Caco-2 (cell line): Measurements from ENCODE around the gene RASL12. TPM values are rescaled to one million over a fixed set of nuclear protein-coding genes. Genes with fewer than 3 reads are reported as not detected.

Source experiments
- BruUV-seq: library from RNA; stranded (reverse); fragments of 400-500 nt; replicated peaks from 2 replicates; lab custom pipeline; 2021; lab: Mats Ljungman, UMichigan
- CTCF ChIA-PET: fragments of 300-600 bp; sonication (Branson Sonifier 250); formaldehyde crosslinking; loops from one replicate; lab custom pipeline; 2022; ENCODE audit warnings: antibody characterized with exemption; lab: Charles Lee
- POLR2A ChIA-PET: fragments of 300-600 bp; sonication (Branson Sonifier 250); formaldehyde crosslinking; loops from one replicate; lab custom pipeline; 2022; ENCODE audit warnings: antibody characterized with exemption; lab: Charles Lee
- DNase-seq, 2 experiments: peaks; one replicate each; pipeline versions ENCODE4 v3.0.0 to v3.0.0-alpha.2; 2020 to 2022
- H3K27me3 ChIP-seq: replicated peaks from 2 replicates; pipeline ENCODE4 v1.6.0; 2011; ENCODE audit warnings: low read length; ENCODE audit not compliant: control insufficient read depth, insufficient read depth
- H3K36me3 ChIP-seq: 2 replicates; pipeline ENCODE4 v1.5.1; 2011; ENCODE audit warnings: low read length; ENCODE audit not compliant: control insufficient read depth, insufficient read depth
- H3K4me1 ChIP-seq: fragments of 250-450 bp; sonication (Bioruptor Pico); 2 replicates; pipeline ENCODE4 v1.5.1; 2020; ENCODE audit warnings: mild to moderate bottlenecking
- H3K4me3 ChIP-seq: 2 replicates; pipeline ENCODE4 v1.5.1; 2011; ENCODE audit warnings: low read depth, mild to moderate bottlenecking, control low read depth, low read length
- H3K9me3 ChIP-seq: fragments of 250-450 bp; sonication (Bioruptor Pico); 2 replicates; pipeline ENCODE4 v1.5.1; 2020; ENCODE audit warnings: mild to moderate bottlenecking, moderate library complexity
- H3K27ac Mint-ChIP-seq: one replicate; pipeline ENCODE4 v1.8.0; 2022; ENCODE audit warnings: mixed read lengths; ENCODE audit not compliant: unreplicated experiment
- H3K27me3 Mint-ChIP-seq: one replicate; pipeline ENCODE4 v1.8.0; 2022; ENCODE audit warnings: mixed read lengths; ENCODE audit not compliant: insufficient read depth, unreplicated experiment
- H3K36me3 Mint-ChIP-seq: one replicate; pipeline ENCODE4 v1.8.0; 2022; ENCODE audit warnings: mild to moderate bottlenecking, mixed read lengths; ENCODE audit not compliant: insufficient read depth, unreplicated experiment
- H3K4me1 Mint-ChIP-seq: one replicate; pipeline ENCODE4 v1.8.0; 2022; ENCODE audit warnings: low read depth, mixed read lengths; ENCODE audit not compliant: unreplicated experiment
- H3K4me3 Mint-ChIP-seq: one replicate; pipeline ENCODE4 v1.8.0; 2022; ENCODE audit warnings: mild to moderate bottlenecking, moderate library complexity, mixed read lengths; ENCODE audit not compliant: unreplicated experiment
- H3K9me3 Mint-ChIP-seq: one replicate; pipeline ENCODE4 v1.8.0; 2022; ENCODE audit warnings: mixed read lengths; ENCODE audit not compliant: unreplicated experiment
- intact Hi-C: fragments of 100-400 bp; cut with micrococcal nuclease; formaldehyde crosslinking; loops from one replicate; pipeline ENCODE4 v1.10.0; 2022; ENCODE audit not compliant: unreplicated experiment
- total RNA-seq: library from RNA; stranded (reverse); gene quantifications from 2 replicates; pipeline ENCODE4 v1.2.3, GENCODE V29; 2022
- TF ChIP-seq, protein P1 (sequence below), 2 experiments: fragments of 200-600 bp in 1 of 2; IDR thresholded peaks; 1 replicate in 1 of 2; 2 replicates in 1 of 2; pipeline versions ENCODE4 v1.5.1 to v1.8.0; 2011 to 2022; ENCODE audit warnings: antibody characterized with exemption in 1 of 2, control low read depth in 1 of 2, inconsistent platforms in 1 of 2, low read depth in 1 of 2, low read length in 1 of 2, mild to moderate bottlenecking in 1 of 2, moderate library complexity in 1 of 2; ENCODE audit not compliant: insufficient read depth in 1 of 2, severe bottlenecking in 1 of 2, unreplicated experiment in 1 of 2

Gene RASL12
- total RNA-seq, 1 experiment from 2014 or later: 6.4 TPM

DNA sequence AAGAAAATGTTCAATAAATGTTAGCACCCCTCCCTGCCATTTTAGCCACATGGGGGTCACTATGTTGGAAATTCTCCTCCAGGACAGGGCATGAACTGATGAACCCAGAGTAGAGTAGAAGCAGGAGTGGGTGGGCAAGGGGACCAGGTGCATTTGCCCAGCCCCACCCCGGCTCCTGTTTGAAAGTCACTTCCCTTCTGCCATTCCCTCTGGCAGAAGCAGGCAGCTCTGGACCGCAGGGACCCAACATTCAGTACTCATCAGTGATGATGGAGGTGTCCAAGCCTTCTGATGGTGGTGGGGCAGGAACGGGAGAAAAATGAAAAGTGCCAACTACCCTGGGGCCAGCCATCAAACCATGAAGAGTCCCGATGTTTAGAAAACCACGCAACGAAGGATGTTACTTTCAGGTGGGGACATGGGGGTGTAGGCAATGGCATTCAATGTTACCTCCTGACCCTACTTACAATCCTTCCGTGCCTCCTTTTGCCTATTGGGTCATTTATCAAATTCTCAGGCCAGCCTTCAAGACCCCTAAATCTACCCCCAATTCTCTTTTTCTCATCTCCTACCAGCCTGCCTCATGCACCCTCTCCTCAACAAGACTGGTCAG lies 30.0 kb upstream of the RASL12 start:
- H3K9me3 ChIP-seq: no peaks in the 10 kb centered on the region
- Mint-ChIP-seq H3K27me3 (no peaks in the 10 kb centered on the region), H3K36me3 (peaks cover 14% of the 10 kb centered on the region), H3K27ac (no peak overlapping the region), H3K4me3 (no peak overlapping the region), H3K4me1 (peaks cover 13% of the 10 kb centered on the region), H3K9me3 (no peaks in the 10 kb centered on the region)
- intact Hi-C loops: no loop called here
- BruUV-seq: no TSS peak
- ChIA-PET CTCF (no interaction called here), POLR2A (no interaction called here)
- H3K4me3 ChIP-seq: no peak overlapping the region
- DNase-seq: no peak
- H3K27me3 ChIP-seq: no peaks in the 10 kb centered on the region
- H3K4me1 ChIP-seq: peaks cover 18% of the 10 kb centered on the region
- TF ChIP-seq, protein P1, sequence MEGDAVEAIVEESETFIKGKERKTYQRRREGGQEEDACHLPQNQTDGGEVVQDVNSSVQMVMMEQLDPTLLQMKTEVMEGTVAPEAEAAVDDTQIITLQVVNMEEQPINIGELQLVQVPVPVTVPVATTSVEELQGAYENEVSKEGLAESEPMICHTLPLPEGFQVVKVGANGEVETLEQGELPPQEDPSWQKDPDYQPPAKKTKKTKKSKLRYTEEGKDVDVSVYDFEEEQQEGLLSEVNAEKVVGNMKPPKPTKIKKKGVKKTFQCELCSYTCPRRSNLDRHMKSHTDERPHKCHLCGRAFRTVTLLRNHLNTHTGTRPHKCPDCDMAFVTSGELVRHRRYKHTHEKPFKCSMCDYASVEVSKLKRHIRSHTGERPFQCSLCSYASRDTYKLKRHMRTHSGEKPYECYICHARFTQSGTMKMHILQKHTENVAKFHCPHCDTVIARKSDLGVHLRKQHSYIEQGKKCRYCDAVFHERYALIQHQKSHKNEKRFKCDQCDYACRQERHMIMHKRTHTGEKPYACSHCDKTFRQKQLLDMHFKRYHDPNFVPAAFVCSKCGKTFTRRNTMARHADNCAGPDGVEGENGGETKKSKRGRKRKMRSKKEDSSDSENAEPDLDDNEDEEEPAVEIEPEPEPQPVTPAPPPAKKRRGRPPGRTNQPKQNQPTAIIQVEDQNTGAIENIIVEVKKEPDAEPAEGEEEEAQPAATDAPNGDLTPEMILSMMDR (IDR thresholded peaks at IDR 0.05; ENCODE audit: insufficient read depth in 1 of 2, low read depth in 1 of 2, low read length in 1 of 2, severe bottlenecking in 1 of 2, unreplicated experiment in 1 of 2): no peak
- H3K36me3 ChIP-seq: no peaks in the 10 kb centered on the region; the same call in 1 of the 2 replicates

DNA sequence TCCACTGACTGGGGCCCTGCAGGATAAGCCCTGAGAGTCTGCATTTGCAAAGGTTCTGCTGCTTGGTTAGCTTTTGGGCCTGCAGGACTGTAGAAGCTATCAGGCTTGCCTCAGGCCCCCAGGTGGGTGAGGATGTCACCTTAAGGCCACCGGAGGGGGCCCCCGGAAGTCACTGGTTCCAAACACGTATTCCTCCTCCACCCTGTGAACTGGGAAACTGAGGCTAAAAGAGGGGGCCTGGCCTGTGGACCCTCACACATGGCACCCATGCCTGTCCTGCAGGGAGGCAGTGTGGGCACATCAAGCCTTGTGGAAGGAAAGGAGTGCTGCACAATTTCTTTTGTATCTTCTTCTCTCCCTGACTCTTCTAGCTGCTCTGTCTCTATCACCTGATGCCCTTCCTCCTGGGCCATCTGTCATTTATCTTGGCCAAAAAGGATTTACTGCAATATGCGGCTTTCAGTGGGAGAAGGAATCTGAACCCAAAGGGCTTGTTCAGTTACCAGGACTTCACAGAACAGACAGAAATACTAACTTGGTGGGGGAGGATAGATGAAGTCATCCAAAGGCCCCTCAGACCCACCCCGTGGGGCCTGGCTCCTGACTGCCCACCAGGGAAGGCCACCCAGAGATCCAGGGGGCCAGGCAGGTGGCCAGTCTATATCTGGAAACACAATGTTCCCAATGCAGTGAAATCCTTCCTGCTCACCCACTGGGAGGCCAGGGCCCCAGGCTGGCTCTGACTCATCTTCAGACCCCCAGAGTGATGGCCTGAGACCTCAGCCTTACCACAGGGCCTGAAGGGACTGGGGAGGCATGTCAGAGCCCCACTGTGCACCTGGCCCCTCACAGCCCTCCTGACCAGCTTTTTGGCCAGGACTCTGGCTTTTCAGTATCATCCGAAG lies 28.9 kb upstream of the RASL12 start:
- no peaks in the 10 kb centered on the region for H3K27me3 ChIP-seq
- H3K9me3 ChIP-seq: no peaks in the 10 kb centered on the region
- POLR2A ChIA-PET: interaction anchor here (0.8 kb wide), 1 partner anchor 42 kb away, joined by 3 read pairs; no protein-coding TSS in a partner anchor
- BruUV-seq: no TSS peak
- H3K36me3 ChIP-seq: no peaks in the 10 kb centered on the region; the same call in 1 of the 2 replicates
- CTCF ChIA-PET: interaction anchor here (0.5 to 1.8 kb wide), 2 partner anchors 10 to 30 kb away, joined by 3 to 7 read pairs; no protein-coding TSS in a partner anchor
- TF ChIP-seq, protein P1 (IDR thresholded peaks at IDR 0.05; ENCODE audit: insufficient read depth in 1 of 2, low read depth in 1 of 2, low read length in 1 of 2, severe bottlenecking in 1 of 2, unreplicated experiment in 1 of 2): no peak
- no peak overlapping the region for H3K27ac Mint-ChIP-seq
- no peak for DNase-seq
- no peak overlapping the region for H3K4me3 ChIP-seq
- H3K4me1 ChIP-seq: peaks cover 18% of the 10 kb centered on the region
- H3K4me3 Mint-ChIP-seq: no peak overlapping the region
- H3K27me3 Mint-ChIP-seq: no peaks in the 10 kb centered on the region
- peaks cover 13% of the 10 kb centered on the region for H3K36me3 Mint-ChIP-seq
- no peaks in the 10 kb centered on the region for H3K9me3 Mint-ChIP-seq
- peaks cover 13% of the 10 kb centered on the region for H3K4me1 Mint-ChIP-seq
- intact Hi-C loops: no loop called here

- intact Hi-C loops: no loop called here
- no TSS peak for BruUV-seq
- H3K9me3 Mint-ChIP-seq: no peaks in the 10 kb centered on the region
- DNase-seq: no peak
- peaks cover 7% of the 10 kb centered on the region for H3K4me1 Mint-ChIP-seq
- H3K36me3 ChIP-seq: no peaks in the 10 kb centered on the region; the same call in 1 of the 2 replicates
- no peaks in the 10 kb centered on the region for H3K27me3 Mint-ChIP-seq
- TF ChIP-seq, protein P1 (IDR thresholded peaks at IDR 0.05; ENCODE audit: insufficient read depth in 1 of 2, low read depth in 1 of 2, low read length in 1 of 2, severe bottlenecking in 1 of 2, unreplicated experiment in 1 of 2): no peak
- ChIA-PET CTCF (interaction anchor here (0.5 to 1.8 kb wide), 3 partner anchors 9 to 62 kb away, joined by 3 to 7 read pairs (median 4); no protein-coding TSS in a partner anchor), POLR2A (interaction anchor here (0.8 kb wide), 1 partner anchor 41 kb away, joined by 3 read pairs; no protein-coding TSS in a partner anchor)
- H3K9me3 ChIP-seq: no peaks in the 10 kb centered on the region
- H3K27me3 ChIP-seq: no peaks in the 10 kb centered on the region
- no peak overlapping the region for H3K4me3 ChIP-seq
- H3K4me3 Mint-ChIP-seq: no peak overlapping the region
- H3K4me1 ChIP-seq: peaks cover 20% of the 10 kb centered on the region
- peaks cover 6% of the 10 kb centered on the region for H3K36me3 Mint-ChIP-seq
- no peak overlapping the region for H3K27ac Mint-ChIP-seq
Observed at GRCh38 chr15:65095747-65096104, 27.9 kb upstream of the RASL12 start.
